Fibroblast of lung (primary cell): ENCODE results near the gene AASS. TPM values are rescaled to one million over a fixed set of nuclear protein-coding genes. Genes with fewer than 3 reads are reported as not detected.

Experiments
- DNase-seq, 2 donors: peaks; one replicate each; pipeline versions ENCODE4 v3.0.0 to v3.0.0-alpha.2; 2010; ENCODE audit warnings: low read depth in 2 of 2
- H2AFZ ChIP-seq: 2 replicates; pipeline ENCODE4 v1.5.1; 2012; ENCODE audit warnings: low read length, control low read depth, inconsistent platforms
- H3K27ac ChIP-seq: 2 replicates; pipeline ENCODE4 v1.5.1; 2011; ENCODE audit warnings: low read length, control low read depth; ENCODE audit not compliant: insufficient read depth
- H3K27me3 ChIP-seq: 2 replicates; pipeline ENCODE4 v1.5.1; 2011; ENCODE audit warnings: mild to moderate bottlenecking, low read length; ENCODE audit not compliant: control insufficient read depth, insufficient read depth
- H3K36me3 ChIP-seq: 2 replicates; pipeline ENCODE4 v1.5.1; 2011; ENCODE audit warnings: low read length; ENCODE audit not compliant: control insufficient read depth, insufficient read depth
- H3K4me1 ChIP-seq: 2 replicates; pipeline ENCODE4 v1.5.1; 2011; ENCODE audit warnings: low read length; ENCODE audit not compliant: control insufficient read depth, insufficient read depth; ENCODE audit errors: extremely low read depth
- H3K4me2 ChIP-seq: 2 replicates; pipeline ENCODE4 v1.5.1; 2011; ENCODE audit warnings: low read length, control low read depth; ENCODE audit not compliant: insufficient read depth; ENCODE audit errors: extremely low read depth
- H3K4me3 ChIP-seq, 4 experiments: fragments of 200-600 bp in 1 of 4; sonication (generic) in 1 of 4; replicated peaks in 1 of 4; 2 replicates each; pipeline ENCODE4 v1.5.1; 2011 to 2016; ENCODE audit warnings: low read length in 4 of 4, low read depth in 3 of 4, mild to moderate bottlenecking in 3 of 4, control low read depth in 2 of 4, inconsistent platforms in 1 of 4, mixed read lengths in 1 of 4; ENCODE audit not compliant: insufficient read depth in 1 of 4; ENCODE audit errors: control extremely low read depth in 1 of 4
- H3K79me2 ChIP-seq: 2 replicates; pipeline ENCODE4 v1.5.1; 2012; ENCODE audit warnings: mild to moderate bottlenecking, low read length, inconsistent platforms; ENCODE audit not compliant: control insufficient read depth, insufficient read depth
- H3K9ac ChIP-seq: 2 replicates; pipeline ENCODE4 v1.5.1; 2011; ENCODE audit warnings: mild to moderate bottlenecking, low read length, control low read depth; ENCODE audit not compliant: insufficient read depth
- H3K9me3 ChIP-seq: 2 replicates; pipeline ENCODE4 v1.5.1; 2012; ENCODE audit warnings: low read depth, low read length; ENCODE audit not compliant: control insufficient read depth, insufficient read depth
- H4K20me1 ChIP-seq: 2 replicates; pipeline ENCODE4 v1.5.1; 2011; ENCODE audit warnings: low read length; ENCODE audit not compliant: control insufficient read depth, insufficient read depth; ENCODE audit errors: extremely low read depth
- EZH2 ChIP-seq: IDR thresholded peaks from 2 replicates; pipeline ENCODE4 v1.5.1; 2012; ENCODE audit warnings: low read length, control low read depth, mild to moderate bottlenecking; ENCODE audit errors: missing control alignments
- polyA plus RNA-seq, 2 donors: library from polyadenylated mRNA; depleted of rRNA in 1 of 2; stranded (reverse) in 1 of 2; unstranded in 1 of 2; fragments of >200 nt; gene quantifications; 2 replicates each; pipeline ENCODE4 v1.2.1, GENCODE V29; 2011 to 2012; ENCODE audit warnings: missing spikeins in 1 of 2
- total RNA-seq: library from RNA; depleted of rRNA; stranded (reverse); fragments of >200 nt; gene quantifications from 2 replicates; pipeline ENCODE4 v1.2.1, GENCODE V29; 2014
- TF ChIP-seq, protein P1 (sequence below), 2 donors: IDR thresholded peaks in 1 of 2; conservative IDR thresholded peaks in 1 of 2; 1 replicate in 1 of 2; 2 replicates in 1 of 2; pipeline ENCODE4 v1.5.1; 2011 to 2012; ENCODE audit warnings: low read length in 2 of 2, control low read depth in 1 of 2, inconsistent platforms in 1 of 2, low read depth in 1 of 2, mild to moderate bottlenecking in 1 of 2

Gene AASS
- total and polyA plus RNA-seq, 2 donors (not counting 1 experiment from before 2014, with no cell fraction given) = 8.6 to 49.2 TPM

DNA sequence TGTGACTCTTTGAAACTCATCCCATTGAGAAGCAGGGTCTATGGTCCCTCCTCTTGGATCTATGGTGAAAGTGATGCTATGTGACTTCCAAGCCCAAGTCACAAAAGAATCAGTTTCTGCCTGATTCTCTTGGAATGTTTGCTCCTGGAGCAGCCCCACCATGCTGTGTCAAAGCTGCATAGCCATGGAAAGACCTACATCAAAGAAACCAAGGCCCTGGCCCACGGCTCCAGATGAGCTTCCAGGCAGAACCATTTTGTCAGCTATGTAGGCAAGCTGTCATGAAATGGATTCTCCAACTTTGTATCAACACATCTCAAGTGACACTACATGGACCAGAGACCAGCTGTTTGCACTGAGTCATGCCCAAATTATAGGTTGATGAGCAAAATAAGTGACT, 77.0 kb downstream of the AASS start:
- no peaks in the 10 kb centered on the region for H3K9me3 ChIP-seq

DNA sequence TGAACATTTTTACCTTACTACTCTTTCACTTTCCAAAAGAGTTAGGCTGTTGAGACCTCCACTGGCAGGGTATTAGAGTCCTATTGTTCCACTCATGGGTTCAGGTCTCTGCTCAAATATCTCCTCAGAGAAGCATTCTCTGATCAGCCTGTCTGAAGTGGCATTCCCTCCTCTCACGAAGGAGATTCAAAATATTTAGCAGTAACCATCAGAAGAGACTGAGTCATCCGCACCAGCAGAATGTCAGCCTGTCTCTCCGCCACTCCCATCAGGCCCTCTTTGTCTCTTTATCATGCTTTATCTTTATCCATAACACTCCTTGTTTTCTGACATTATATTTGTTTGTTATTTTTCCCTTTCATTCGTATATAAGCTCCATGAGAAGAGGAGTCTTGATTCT, 79.1 kb downstream of the AASS start:
- Histone ChIP-seq H3K36me3 (no peaks in the 10 kb centered on the region), H3K79me2 (no peaks in the 10 kb centered on the region)
- DNase-seq = no peak

More for the DNA sequence above, 77.0 kb downstream of the AASS start:
- Histone ChIP-seq H3K36me3 (no peaks in the 10 kb centered on the region), H2AFZ (no peak overlapping the region), H3K27me3 (no peaks in the 10 kb centered on the region), H3K4me1 (no peaks in the 10 kb centered on the region), H4K20me1 (no peaks in the 10 kb centered on the region), H3K4me2 (no peak overlapping the region), H3K9ac (no peak overlapping the region), H3K4me3 (no peak overlapping the region), H3K79me2 (no peaks in the 10 kb centered on the region), H3K27ac (no peak overlapping the region)
- DNase-seq = no peak
- TF ChIP-seq, protein P1, sequence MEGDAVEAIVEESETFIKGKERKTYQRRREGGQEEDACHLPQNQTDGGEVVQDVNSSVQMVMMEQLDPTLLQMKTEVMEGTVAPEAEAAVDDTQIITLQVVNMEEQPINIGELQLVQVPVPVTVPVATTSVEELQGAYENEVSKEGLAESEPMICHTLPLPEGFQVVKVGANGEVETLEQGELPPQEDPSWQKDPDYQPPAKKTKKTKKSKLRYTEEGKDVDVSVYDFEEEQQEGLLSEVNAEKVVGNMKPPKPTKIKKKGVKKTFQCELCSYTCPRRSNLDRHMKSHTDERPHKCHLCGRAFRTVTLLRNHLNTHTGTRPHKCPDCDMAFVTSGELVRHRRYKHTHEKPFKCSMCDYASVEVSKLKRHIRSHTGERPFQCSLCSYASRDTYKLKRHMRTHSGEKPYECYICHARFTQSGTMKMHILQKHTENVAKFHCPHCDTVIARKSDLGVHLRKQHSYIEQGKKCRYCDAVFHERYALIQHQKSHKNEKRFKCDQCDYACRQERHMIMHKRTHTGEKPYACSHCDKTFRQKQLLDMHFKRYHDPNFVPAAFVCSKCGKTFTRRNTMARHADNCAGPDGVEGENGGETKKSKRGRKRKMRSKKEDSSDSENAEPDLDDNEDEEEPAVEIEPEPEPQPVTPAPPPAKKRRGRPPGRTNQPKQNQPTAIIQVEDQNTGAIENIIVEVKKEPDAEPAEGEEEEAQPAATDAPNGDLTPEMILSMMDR (conservative IDR thresholded peaks at IDR 0.05 in 1 of 2, IDR thresholded peaks at IDR 0.05 in 1 of 2; ENCODE audit: low read depth in 1 of 2, low read length in 2 of 2) = no peak
- TF ChIP-seq EZH2 = no peak

DNA sequence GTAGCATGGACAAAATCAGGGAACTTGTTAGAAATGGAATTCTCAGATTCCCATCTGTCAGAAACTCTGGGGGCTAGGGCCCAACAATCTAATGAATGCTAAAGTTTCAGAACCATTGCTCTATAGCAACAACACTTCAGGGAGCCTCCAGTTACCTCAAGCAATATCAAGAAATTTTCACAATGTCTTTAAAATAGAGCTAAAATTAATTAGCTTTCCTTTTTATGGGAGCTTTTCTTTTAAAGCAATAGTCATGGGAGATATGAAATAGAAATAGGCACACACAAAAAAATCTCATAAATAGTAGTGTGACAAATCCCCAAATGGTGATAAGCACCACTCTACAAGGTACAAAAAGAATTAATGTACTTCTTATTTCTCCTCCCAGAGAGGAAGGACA, 80.9 kb downstream of the AASS start:
- Histone ChIP-seq H3K79me2 (no peaks in the 10 kb centered on the region), H3K27ac (no peak overlapping the region), H3K36me3 (no peaks in the 10 kb centered on the region), H4K20me1 (no peaks in the 10 kb centered on the region), H3K9me3 (no peaks in the 10 kb centered on the region), H3K4me3 (no peak overlapping the region), H3K9ac (no peak overlapping the region), H3K27me3 (no peaks in the 10 kb centered on the region), H2AFZ (no peak overlapping the region), H3K4me1 (no peaks in the 10 kb centered on the region), H3K4me2 (no peak overlapping the region)
- TF ChIP-seq EZH2 = no peak
- TF ChIP-seq, protein P1 (conservative IDR thresholded peaks at IDR 0.05 in 1 of 2, IDR thresholded peaks at IDR 0.05 in 1 of 2; ENCODE audit: low read depth in 1 of 2, low read length in 2 of 2) = no peak
- no peak for DNase-seq

More for the DNA sequence above, 79.1 kb downstream of the AASS start:
- H3K27ac ChIP-seq = no peak overlapping the region
- no peaks in the 10 kb centered on the region for H3K9me3 ChIP-seq
- no peaks in the 10 kb centered on the region for H4K20me1 ChIP-seq
- no peaks in the 10 kb centered on the region for H3K27me3 ChIP-seq
- no peak overlapping the region for H3K4me2 ChIP-seq
- no peaks in the 10 kb centered on the region for H3K4me1 ChIP-seq
- H2AFZ ChIP-seq = no peak overlapping the region
- H3K4me3 ChIP-seq = no peak overlapping the region
- TF ChIP-seq, protein P1 (conservative IDR thresholded peaks at IDR 0.05 in 1 of 2, IDR thresholded peaks at IDR 0.05 in 1 of 2; ENCODE audit: low read depth in 1 of 2, low read length in 2 of 2) = no peak
- no peak for TF ChIP-seq EZH2
- no peak overlapping the region for H3K9ac ChIP-seq
